Panc1 (cell line): Measurements from ENCODE around the gene INVS. TPM values are rescaled to one million over a fixed set of nuclear protein-coding genes. Genes with fewer than 3 reads are reported as not detected.

Experiments used
- ATAC-seq: fragments of 200-7000 bp; cut with Tn5 transposase; 2 replicates; pipeline ENCODE4 v1.9.1; 2020; ENCODE audit warnings: mild to moderate bottlenecking, moderate library complexity
- BruUV-seq: library from RNA; stranded (reverse); fragments of 400-500 nt; replicated peaks from 2 replicates; lab custom pipeline; 2021; lab: Mats Ljungman, UMichigan
- CTCF ChIA-PET: fragments of 300-600 bp; sonication (Branson Sonifier 250); formaldehyde crosslinking; loops from one replicate; lab custom pipeline; 2022; ENCODE audit warnings: antibody characterized with exemption; lab: Charles Lee
- POLR2A ChIA-PET: fragments of 300-600 bp; sonication (Branson Sonifier 250); formaldehyde crosslinking; loops from one replicate; lab custom pipeline; 2022; ENCODE audit warnings: antibody characterized with exemption; lab: Charles Lee
- DNase-seq: peaks from one replicate; pipeline ENCODE4 v3.0.0-alpha.2; 2010; ENCODE audit warnings: low read depth, low spot score
- H3K27ac ChIP-seq: 2 replicates; pipeline ENCODE4 v1.5.1; 2011; ENCODE audit warnings: mild to moderate bottlenecking, low read length, inconsistent platforms
- H3K27me3 ChIP-seq: fragments of 200-500 bp; sonication (Bioruptor generic); 2 replicates; pipeline ENCODE4 v1.6.0; 2014; ENCODE audit warnings: low read length, inconsistent platforms; ENCODE audit not compliant: control insufficient read depth, insufficient read depth
- H3K36me3 ChIP-seq: fragments of 200-500 bp; sonication (Bioruptor generic); 2 replicates; pipeline ENCODE4 v1.5.1; 2014; ENCODE audit warnings: inconsistent platforms, mild to moderate bottlenecking, low read length, moderate library complexity; ENCODE audit not compliant: control insufficient read depth, insufficient read depth
- H3K4me1 ChIP-seq: 2 replicates; pipeline ENCODE4 v1.5.1; 2011; ENCODE audit warnings: inconsistent platforms, mild to moderate bottlenecking, low read length, moderate library complexity; ENCODE audit not compliant: control insufficient read depth, insufficient read depth
- H3K4me3 ChIP-seq, 2 experiments: 2 replicates each; pipeline ENCODE4 v1.5.1; 2011 to 2012; ENCODE audit warnings: low read depth in 2 of 2, low read length in 2 of 2, mild to moderate bottlenecking in 2 of 2, inconsistent platforms in 1 of 2, moderate library complexity in 1 of 2
- H3K9me3 ChIP-seq: fragments of 200-500 bp; sonication (Bioruptor generic); 2 replicates; pipeline ENCODE4 v1.5.1; 2014; ENCODE audit warnings: low read depth, mild to moderate bottlenecking, inconsistent platforms, low read length, moderate library complexity; ENCODE audit not compliant: control insufficient read depth, insufficient read depth
- POLR2AphosphoS5 ChIP-seq: IDR thresholded peaks from 2 replicates; pipeline ENCODE4 v1.6.1; 2012; ENCODE audit warnings: mild to moderate bottlenecking, low read depth, low read length, moderate library complexity
- SIN3A ChIP-seq: IDR thresholded peaks from 2 replicates; pipeline ENCODE4 v1.6.1; 2012; ENCODE audit warnings: low read depth, mild to moderate bottlenecking, low read length, moderate library complexity, borderline replicate concordance; ENCODE audit not compliant: insufficient read depth
- TCF7L2 ChIP-seq: IDR thresholded peaks from 2 replicates; pipeline ENCODE4 v1.6.1; 2011; ENCODE audit warnings: mild to moderate bottlenecking, low read depth, low read length, inconsistent platforms
- in situ Hi-C: cut with HindIII; loops from 2 replicates; pipeline ENCODE4 v1.10.0; 2016; ENCODE audit warnings: low sequenced_read_pairs, low pct_unique_long_range_greater_than_20kb
- intact Hi-C: fragments of 100-400 bp; cut with micrococcal nuclease; formaldehyde crosslinking; loops from one replicate; pipeline ENCODE4 v1.10.0; 2022; ENCODE audit not compliant: unreplicated experiment
- total RNA-seq: library from RNA; stranded (reverse); gene quantifications from one replicate; pipeline ENCODE4 v1.2.1, GENCODE V29; 2021; ENCODE audit not compliant: unreplicated experiment
- TF ChIP-seq, protein P1 (sequence below), 2 experiments: IDR thresholded peaks; 2 replicates each; pipeline ENCODE4 v1.6.1; 2011 to 2012; ENCODE audit warnings: low read depth in 2 of 2, control low read depth in 1 of 2, low read length in 1 of 2, mild to moderate bottlenecking in 1 of 2, moderate library complexity in 1 of 2; ENCODE audit not compliant: insufficient read depth in 1 of 2
- TF ChIP-seq, protein P2 (sequence below): fragments of 450-650 bp; IDR thresholded peaks from 2 replicates; pipeline ENCODE4 v1.5.1; 2017; ENCODE audit warnings: mild to moderate bottlenecking

The INVS gene
- total RNA-seq, 1 experiment from 2014 or later = 8.2 TPM

GRCh38 chr9:100186356-100186755, 87.3 kb downstream of the INVS start:
- DNase-seq = no peak
- Histone ChIP-seq H3K9me3 (no peaks in the 10 kb centered on the region), H3K27ac (no peak overlapping the region), H3K4me3 (no peak overlapping the region), H3K27me3 (no peaks in the 10 kb centered on the region), H3K4me1 (no peaks in the 10 kb centered on the region), H3K36me3 (no peaks in the 10 kb centered on the region)
- in situ Hi-C loops (no loop called here), intact Hi-C loops (no loop called here)
- ATAC-seq = no peak
- ChIA-PET CTCF (no interaction called here), POLR2A (no interaction called here)
- BruUV-seq = no TSS peak
- TF ChIP-seq TCF7L2 = no peak
- TF ChIP-seq SIN3A = no peak
- TF ChIP-seq, protein P1, sequence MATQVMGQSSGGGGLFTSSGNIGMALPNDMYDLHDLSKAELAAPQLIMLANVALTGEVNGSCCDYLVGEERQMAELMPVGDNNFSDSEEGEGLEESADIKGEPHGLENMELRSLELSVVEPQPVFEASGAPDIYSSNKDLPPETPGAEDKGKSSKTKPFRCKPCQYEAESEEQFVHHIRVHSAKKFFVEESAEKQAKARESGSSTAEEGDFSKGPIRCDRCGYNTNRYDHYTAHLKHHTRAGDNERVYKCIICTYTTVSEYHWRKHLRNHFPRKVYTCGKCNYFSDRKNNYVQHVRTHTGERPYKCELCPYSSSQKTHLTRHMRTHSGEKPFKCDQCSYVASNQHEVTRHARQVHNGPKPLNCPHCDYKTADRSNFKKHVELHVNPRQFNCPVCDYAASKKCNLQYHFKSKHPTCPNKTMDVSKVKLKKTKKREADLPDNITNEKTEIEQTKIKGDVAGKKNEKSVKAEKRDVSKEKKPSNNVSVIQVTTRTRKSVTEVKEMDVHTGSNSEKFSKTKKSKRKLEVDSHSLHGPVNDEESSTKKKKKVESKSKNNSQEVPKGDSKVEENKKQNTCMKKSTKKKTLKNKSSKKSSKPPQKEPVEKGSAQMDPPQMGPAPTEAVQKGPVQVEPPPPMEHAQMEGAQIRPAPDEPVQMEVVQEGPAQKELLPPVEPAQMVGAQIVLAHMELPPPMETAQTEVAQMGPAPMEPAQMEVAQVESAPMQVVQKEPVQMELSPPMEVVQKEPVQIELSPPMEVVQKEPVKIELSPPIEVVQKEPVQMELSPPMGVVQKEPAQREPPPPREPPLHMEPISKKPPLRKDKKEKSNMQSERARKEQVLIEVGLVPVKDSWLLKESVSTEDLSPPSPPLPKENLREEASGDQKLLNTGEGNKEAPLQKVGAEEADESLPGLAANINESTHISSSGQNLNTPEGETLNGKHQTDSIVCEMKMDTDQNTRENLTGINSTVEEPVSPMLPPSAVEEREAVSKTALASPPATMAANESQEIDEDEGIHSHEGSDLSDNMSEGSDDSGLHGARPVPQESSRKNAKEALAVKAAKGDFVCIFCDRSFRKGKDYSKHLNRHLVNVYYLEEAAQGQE (IDR thresholded peaks at IDR 0.05; ENCODE audit: insufficient read depth in 1 of 2, low read depth in 2 of 2, low read length in 1 of 2) = no peak
- TF ChIP-seq, protein P2, sequence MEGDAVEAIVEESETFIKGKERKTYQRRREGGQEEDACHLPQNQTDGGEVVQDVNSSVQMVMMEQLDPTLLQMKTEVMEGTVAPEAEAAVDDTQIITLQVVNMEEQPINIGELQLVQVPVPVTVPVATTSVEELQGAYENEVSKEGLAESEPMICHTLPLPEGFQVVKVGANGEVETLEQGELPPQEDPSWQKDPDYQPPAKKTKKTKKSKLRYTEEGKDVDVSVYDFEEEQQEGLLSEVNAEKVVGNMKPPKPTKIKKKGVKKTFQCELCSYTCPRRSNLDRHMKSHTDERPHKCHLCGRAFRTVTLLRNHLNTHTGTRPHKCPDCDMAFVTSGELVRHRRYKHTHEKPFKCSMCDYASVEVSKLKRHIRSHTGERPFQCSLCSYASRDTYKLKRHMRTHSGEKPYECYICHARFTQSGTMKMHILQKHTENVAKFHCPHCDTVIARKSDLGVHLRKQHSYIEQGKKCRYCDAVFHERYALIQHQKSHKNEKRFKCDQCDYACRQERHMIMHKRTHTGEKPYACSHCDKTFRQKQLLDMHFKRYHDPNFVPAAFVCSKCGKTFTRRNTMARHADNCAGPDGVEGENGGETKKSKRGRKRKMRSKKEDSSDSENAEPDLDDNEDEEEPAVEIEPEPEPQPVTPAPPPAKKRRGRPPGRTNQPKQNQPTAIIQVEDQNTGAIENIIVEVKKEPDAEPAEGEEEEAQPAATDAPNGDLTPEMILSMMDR = no peak

DNA sequence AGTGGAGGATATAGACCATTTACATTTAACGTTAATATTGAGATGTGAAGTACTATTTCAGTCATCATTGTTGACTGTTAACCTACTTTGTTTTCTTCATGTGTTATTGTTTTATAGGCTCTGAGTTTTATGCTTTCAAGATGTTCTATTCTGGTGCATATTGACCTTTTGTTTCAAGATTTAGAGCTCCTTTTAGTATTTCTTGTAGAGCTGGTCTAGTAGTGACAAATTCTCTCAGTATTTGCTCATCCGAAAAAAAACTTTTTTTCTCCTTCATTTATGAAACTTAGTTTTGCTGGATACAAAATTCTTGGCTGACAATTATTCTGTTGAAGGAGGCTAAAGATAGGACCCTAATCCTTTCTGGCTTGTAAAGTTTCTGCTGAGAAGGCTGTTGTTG, 91.3 kb downstream of the INVS start:
- H3K9me3 ChIP-seq = no peaks in the 10 kb centered on the region
- ChIA-PET POLR2A (no interaction called here), CTCF (no interaction called here)
- ATAC-seq (no peak), DNase-seq (no peak)
- no peaks in the 10 kb centered on the region for H3K36me3 ChIP-seq
- no peaks in the 10 kb centered on the region for H3K27me3 ChIP-seq
- intact Hi-C loops = loop anchor here (10.0 kb wide), 1 partner anchor 56 kb away; no protein-coding TSS in a partner anchor
- no peak overlapping the region for H3K4me3 ChIP-seq
- BruUV-seq = no TSS peak
- TF ChIP-seq TCF7L2 (no peak), POLR2AphosphoS5 (no peak), SIN3A (no peak)
- TF ChIP-seq, protein P2 = no peak
- TF ChIP-seq, protein P1 (IDR thresholded peaks at IDR 0.05; ENCODE audit: insufficient read depth in 1 of 2, low read depth in 2 of 2, low read length in 1 of 2) = no peak
- no peaks in the 10 kb centered on the region for H3K4me1 ChIP-seq
- no peak overlapping the region for H3K27ac ChIP-seq
- in situ Hi-C loops = no loop called here
